HG03439 (cell line): ENCODE data around the gene SLC26A8.

Experiments used
- ATAC-seq: cut with Tn5 transposase; IDR thresholded peaks from one replicate; pipeline ENCODE4 v1.9.1; 2021; ENCODE audit warnings: mild to moderate bottlenecking, moderate library complexity; ENCODE audit not compliant: unreplicated experiment

The SLC26A8 gene, protein sequence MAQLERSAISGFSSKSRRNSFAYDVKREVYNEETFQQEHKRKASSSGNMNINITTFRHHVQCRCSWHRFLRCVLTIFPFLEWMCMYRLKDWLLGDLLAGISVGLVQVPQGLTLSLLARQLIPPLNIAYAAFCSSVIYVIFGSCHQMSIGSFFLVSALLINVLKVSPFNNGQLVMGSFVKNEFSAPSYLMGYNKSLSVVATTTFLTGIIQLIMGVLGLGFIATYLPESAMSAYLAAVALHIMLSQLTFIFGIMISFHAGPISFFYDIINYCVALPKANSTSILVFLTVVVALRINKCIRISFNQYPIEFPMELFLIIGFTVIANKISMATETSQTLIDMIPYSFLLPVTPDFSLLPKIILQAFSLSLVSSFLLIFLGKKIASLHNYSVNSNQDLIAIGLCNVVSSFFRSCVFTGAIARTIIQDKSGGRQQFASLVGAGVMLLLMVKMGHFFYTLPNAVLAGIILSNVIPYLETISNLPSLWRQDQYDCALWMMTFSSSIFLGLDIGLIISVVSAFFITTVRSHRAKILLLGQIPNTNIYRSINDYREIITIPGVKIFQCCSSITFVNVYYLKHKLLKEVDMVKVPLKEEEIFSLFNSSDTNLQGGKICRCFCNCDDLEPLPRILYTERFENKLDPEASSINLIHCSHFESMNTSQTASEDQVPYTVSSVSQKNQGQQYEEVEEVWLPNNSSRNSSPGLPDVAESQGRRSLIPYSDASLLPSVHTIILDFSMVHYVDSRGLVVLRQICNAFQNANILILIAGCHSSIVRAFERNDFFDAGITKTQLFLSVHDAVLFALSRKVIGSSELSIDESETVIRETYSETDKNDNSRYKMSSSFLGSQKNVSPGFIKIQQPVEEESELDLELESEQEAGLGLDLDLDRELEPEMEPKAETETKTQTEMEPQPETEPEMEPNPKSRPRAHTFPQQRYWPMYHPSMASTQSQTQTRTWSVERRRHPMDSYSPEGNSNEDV

DNA sequence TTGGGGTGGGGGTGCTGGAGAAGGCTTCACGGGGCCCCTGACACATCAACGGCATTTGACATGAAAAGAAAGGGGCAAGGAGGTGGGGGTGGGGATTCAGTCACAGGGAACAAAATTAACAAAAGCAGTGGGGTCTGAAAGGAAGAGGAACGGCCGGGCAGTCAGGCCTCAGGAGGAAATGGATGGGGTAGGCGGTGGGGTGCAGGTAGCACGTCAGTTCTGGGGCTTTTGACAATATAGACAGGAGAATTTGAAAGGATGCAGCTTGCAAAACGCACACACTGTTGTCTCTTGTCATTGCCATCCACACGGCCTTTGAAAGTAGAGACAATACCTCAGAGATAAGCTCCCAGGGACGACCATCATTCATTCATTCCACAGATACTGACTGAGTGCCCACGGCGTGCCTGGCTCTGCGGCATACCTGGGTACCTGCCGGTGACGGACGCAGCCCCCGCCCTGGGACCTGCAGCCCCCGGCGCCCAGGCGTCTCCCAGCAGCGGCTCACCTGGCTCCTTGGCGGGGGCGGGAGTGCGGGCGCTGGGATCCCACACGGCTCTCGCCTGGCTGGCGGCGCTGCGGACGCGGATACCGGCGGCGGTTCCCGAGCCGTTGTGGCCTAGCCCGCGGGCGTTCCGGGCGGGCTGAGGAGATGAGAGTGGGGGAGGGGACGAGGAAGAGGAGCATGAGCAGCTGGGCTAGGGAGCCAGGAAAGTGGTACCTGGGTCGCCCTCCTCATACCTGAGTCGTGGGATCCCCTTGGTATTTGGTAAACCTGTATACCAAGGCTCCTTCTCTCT is at the start of gene SLC26A8:
SLC26A8 (minus strand) TSS at position 646 of the 800 bp plus-strand sequence. CDS start 4,934 bp downstream, outside the sequence.
- ATAC-seq, result no peak

GRCh38 chr6:36073587-36073986 is 49.1 kb upstream of the SLC26A8 start:
- no peak for ATAC-seq

GRCh38 chr6:36072681-36073080 is 48.2 kb upstream of the SLC26A8 start:
- ATAC-seq, result no peak

- no peak for ATAC-seq
Observed at GRCh38 chr6:36071714-36072113, 47.3 kb upstream of the SLC26A8 start.

GRCh38 chr6:36071281-36071680 is 46.8 kb upstream of the SLC26A8 start:
- no peak for ATAC-seq

DNA sequence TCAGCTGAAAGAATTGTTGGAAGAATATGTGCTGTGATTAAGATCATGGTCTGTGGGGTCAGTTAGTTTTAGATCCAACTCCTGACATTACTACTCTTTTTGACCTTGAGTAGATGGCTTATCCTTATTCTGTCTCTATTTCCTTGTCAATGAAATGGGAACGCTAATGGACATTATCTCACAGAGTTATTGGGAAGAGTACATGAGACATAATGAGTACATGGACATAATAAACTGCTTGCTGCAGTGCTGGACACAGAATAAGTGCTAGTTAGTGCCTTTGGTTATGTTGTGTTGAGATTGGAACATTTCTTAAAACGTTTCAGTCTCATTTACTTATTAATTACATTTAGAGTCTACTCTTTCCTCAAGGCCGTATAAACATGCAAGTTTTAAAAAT is 45.8 kb upstream of the SLC26A8 start:
- ATAC-seq, result no peak

- ATAC-seq, result no peak
Observed at GRCh38 chr6:36069573-36069972, 45.1 kb upstream of the SLC26A8 start.

DNA sequence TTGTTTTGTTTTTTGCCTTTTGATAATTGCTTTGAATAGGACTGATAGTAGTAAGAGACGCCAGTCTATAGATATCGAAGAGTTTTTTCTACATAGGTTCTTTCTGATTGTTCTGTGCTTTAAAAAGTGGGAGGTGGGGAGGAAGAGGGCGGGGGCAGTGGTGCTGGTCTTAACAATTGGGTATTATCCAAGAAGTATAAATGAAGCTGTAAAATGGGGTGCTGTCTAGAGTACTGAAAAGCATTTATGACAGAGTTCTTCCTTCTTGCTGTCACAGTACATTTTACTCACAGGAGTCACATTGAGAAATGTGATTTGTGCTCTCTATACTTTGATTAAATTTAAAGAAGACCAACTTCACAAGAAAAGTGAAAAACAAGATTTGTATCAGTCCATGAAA is 44.1 kb upstream of the SLC26A8 start:
- no peak for ATAC-seq

DNA sequence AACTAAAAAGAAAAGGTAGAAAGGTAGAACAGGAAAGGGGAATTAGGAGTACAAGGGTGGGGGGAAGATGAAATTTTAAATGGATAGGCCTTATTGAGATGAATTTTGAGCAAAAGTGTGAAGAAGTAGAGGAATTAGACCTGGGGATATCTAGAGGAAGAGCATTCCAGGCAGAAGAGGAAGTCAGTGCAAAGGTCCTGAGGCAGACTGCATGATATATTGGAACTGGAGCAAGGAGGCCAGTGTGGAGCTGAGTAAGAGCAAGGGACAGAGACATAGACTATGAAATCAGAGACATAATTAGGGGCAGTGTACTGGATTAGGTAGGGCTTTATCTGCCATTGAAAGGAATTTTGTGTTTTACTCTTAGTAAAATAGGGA is 43.6 kb upstream of the SLC26A8 start:
- ATAC-seq, result no peak

DNA sequence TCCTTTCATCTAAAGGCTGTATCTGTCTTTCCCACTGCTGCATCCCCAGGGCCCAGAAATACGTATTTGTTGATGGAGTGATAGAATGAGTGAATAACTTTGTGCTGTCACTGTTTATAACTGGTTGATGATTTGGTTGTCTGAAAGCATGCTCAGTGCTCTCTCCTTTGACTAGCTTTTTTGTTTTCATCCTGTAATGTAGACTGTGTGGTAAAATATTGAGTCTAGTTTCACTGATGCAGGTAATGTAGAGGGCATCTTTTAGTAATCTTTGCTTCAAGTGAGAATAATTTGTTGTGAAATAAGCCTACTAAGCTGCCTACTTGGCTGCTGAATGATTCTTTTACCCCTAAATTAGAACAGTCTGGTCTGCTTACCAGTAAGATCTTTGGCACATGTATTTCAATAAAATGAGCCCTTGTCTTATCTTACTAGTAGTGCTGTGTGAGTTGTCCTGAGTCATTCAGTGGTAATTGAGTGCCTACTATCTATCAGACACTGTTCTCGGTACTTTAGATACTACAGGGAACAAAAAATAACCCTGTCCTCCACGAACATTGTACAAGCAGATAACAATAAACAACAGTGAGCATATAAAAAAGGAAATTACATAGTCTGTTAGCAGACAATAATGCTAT is 43.1 kb upstream of the SLC26A8 start:
- ATAC-seq, result no peak

- ATAC-seq, result no peak
Observed at GRCh38 chr6:36066817-36067216, 42.4 kb upstream of the SLC26A8 start.

- no peak for ATAC-seq
Observed at GRCh38 chr6:36065916-36066315, 41.5 kb upstream of the SLC26A8 start.

- ATAC-seq, result no peak
Observed at GRCh38 chr6:36064770-36065396, 40.4 kb upstream of the SLC26A8 start.

DNA sequence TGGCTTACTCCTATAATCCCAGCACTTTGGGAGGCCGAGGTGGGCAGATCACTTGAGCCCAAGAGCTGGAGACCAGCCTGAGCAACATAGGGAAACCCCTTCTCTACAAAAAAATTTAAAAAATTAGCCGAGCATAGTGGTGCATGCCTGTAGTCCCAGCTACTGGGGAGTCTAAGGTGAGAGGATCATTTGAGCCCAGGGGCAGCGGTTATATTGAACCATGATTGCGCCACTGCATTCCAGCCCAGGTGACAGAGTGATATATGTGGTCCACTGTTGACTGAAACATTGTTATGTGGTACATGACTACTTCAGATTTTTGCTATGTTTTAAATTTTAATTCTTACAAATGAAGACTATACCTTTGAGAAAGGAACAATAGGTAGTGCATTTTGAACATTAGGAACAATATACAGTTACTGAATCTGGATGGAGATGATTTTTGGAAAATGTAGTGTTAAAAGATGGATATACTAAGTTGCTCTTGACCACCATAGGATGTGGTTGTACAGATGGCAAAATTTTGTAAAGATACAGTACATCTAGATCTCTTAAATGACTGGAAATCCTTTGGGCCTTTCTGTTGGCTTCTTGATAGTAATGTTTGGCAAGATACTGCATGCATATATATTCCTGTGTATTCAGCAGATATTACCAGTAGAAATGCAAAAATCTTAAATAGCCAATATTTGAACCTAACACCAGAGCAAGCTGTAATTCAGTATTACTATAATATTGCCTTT is 39.0 kb upstream of the SLC26A8 start:
- no peak for ATAC-seq

DNA sequence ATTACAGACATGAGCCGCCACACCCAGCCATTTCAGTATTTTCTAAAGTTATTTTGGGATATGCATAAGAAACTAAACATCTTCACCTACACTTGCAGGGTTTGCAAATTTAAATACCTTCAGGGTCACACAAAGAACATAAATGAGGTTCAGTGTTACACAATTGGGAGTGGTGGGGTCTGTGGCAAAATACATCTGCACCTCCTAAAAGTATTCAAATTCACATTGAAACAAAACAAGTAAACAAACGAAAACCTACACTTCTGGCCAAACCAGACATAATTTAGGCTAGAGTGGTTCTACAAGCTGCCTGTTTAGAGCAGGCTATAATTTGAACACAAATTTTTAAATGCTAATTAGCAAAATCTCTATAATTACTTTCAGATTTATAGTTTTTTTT is 37.8 kb upstream of the SLC26A8 start:
- no peak for ATAC-seq

DNA sequence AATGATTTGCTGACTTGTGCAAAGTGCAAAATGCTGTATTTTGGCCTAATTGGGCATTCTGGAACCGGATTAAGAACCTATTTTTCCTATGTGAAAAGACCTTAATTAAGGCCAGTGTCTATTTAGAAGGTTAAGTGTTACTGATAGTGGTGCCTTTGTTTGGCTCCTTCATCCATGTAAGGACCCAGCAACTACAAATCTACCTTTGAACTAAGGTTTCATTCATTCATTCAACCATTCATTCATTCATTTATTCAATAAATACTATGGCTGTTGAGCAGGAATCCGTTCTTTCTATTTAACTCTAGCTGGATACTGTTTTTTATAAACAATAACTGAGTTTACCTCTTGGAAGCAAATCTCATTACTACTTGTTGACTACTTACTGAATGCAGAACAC is 36.8 kb upstream of the SLC26A8 start:
- ATAC-seq, result no peak

DNA sequence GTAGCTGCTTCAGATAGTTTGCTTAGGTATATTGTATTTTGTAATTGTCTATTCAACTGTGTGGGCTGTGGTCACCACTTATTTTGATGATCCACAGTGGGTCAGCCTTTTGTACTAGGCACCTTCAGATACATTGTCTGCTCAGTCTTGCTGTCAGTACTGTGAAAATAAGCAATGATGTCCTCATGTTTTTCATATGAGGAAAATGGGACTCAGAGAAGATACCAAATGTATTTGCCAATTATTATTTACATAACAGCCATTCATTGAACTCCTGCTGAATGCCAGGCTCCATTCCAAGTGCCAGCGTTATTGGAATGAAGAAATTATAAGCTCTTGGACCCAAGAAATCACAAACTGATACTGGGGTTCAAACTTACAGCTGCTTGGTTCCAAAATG is 31.7 kb upstream of the SLC26A8 start:
- no peak for ATAC-seq

DNA sequence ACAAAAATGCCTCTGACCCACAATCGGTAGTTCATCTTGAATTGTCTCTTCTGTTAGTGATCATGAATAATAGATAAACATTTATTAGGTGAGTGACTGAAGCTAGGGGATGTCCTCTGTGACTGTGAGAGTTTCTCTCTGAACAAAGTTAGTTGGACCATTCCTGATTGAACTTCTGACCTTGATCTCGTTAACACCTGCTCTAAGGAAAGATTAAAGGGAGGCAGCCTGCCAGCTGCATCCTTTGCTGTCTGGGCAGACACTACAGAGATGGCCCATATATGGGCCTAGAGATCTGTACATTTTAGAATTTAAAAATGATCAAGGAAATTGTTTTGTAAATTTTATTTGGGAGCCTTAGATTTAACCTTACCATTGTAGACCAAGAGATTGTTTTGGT is 30.5 kb upstream of the SLC26A8 start:
- no peak for ATAC-seq

DNA sequence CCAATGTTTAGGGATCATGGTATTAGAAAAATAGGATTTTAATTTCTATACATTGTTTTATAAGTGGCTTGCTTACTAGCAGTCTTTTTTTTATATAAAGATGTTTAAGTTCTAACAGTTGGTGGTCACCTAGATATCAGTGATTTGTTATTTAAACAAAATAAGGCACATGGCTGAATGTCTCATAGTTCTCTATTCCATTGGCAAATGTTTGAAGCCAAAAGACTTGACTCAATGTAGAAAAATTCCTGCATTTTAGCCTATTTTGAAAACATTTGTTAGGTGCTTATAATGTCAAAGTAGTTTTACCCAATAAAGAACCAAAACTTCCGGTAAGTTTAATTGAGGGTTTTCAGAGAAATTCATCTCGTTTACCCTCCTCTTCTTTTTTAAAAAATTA is 30.0 kb upstream of the SLC26A8 start:
- ATAC-seq, result no peak
